ENCODE data around the gene MAGEA3. TPM values are rescaled to one million over a fixed set of nuclear protein-coding genes. Genes with fewer than 3 reads are reported as not detected.

MAGEA3 gene
- total and polyA plus RNA-seq, 10 of the 15 experiments (the other 5 are each of a cell fraction or from before 2014, with no cell fraction given) = 1.4 TPM; not detected in 9

GRCh38 chrX:152652060-152652459 is 46.5 kb upstream of the MAGEA3 start (continued):
- no peak for TF ChIP-seq PBX3 (IDR thresholded peaks at IDR 0.05; ENCODE audit: insufficient replicate concordance, low read depth, low read length)
- TF ChIP-seq MTA2 (IDR thresholded peaks at IDR 0.05; ENCODE audit: low read depth) = no peak
- no peak for TF ChIP-seq ZNF274 (IDR thresholded peaks at IDR 0.05; ENCODE audit: insufficient read depth, insufficient read length)

DNA sequence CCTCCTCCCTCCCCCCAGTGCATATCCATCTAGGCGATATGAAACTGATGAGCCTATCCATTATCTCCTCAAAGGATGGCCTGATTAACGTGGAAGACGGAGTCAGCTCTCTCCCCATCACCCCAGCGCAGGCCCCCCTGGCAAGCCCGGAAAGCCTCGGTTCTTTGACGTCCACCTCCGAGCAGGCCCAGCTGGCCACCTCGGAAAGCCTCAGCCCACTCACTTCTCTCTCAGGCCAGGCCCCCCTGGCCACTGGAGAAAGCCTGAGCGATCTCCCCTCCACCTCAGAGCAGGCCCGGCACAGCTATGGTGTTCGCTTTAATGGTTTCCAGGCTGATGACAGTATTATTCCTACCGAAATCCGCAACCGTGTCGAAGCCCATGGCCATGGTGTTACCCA is 46.1 kb upstream of the MAGEA3 start:
- ATAC-seq (no peak), FAIRE-seq (no peak), DNase-seq (ENCODE audit: low read depth, low spot score) (no peak)
- no peak overlapping the region for H3K4me2 ChIP-seq (ENCODE audit: control insufficient read depth, insufficient read depth)
- CTCF ChIA-PET = interaction anchor here (1.2 kb wide), 1 partner anchor 20 kb away, joined by 3 read pairs; no protein-coding TSS in a partner anchor
- H3K9ac ChIP-seq (ENCODE audit: control insufficient read depth, insufficient read depth, low read length) = no peak overlapping the region
- no peak for TF ChIP-seq LARP7 (IDR thresholded peaks at IDR 0.05)
- no peak for TF ChIP-seq IRF4 (IDR thresholded peaks at IDR 0.05; ENCODE audit: low read depth, low read length)
- TF ChIP-seq CHD4 (IDR thresholded peaks at IDR 0.05) = no peak
- TF ChIP-seq FOXM1 (IDR thresholded peaks at IDR 0.05; ENCODE audit: low read depth, low read length) = no peak
- TF ChIP-seq SIX5 (IDR thresholded peaks at IDR 0.05; ENCODE audit: low read depth, low read length, severe bottlenecking) = no peak
- TF ChIP-seq TCF7 (IDR thresholded peaks at IDR 0.05; ENCODE audit: borderline replicate concordance) = no peak
- no peak for TF ChIP-seq ATF7 (IDR thresholded peaks at IDR 0.05; ENCODE audit: low read depth)
- TF ChIP-seq NRF1 (conservative IDR thresholded peaks at IDR 0.05; ENCODE audit: low read depth, low read length) = no peak
- TF ChIP-seq MTA3 (IDR thresholded peaks at IDR 0.05; ENCODE audit: borderline replicate concordance, low read length) = no peak
- BruUV-seq (replicated peaks) = no TSS peak
- H3K4me3 ChIP-seq = no peak overlapping the region
- H3K79me2 ChIP-seq (ENCODE audit: control insufficient read depth, insufficient read depth, low read length) = no peaks in the 10 kb centered on the region
- SMC1A ChIA-PET (ENCODE audit: uncharacterized antibody, unreplicated experiment) = no interaction called here
- H2AFZ ChIP-seq (ENCODE audit: control insufficient read depth, low read depth, low read length) = no peak overlapping the region
- no peaks in the 10 kb centered on the region for H3K36me3 ChIP-seq (ENCODE audit: control insufficient read depth in 2 of 2, insufficient read depth in 2 of 2, low read length in 1 of 2)
- no peaks in the 10 kb centered on the region; a peak in 1 of 4 replicates for H3K27me3 ChIP-seq (replicated peaks in 1 of 2; ENCODE audit: control insufficient read depth in 2 of 2, insufficient read depth in 2 of 2, low read length in 1 of 2)
- POLR2A ChIA-PET = no interaction called here
- H3K9me3 ChIP-seq (replicated peaks; ENCODE audit: control insufficient read depth, insufficient read depth, low read length) = no peaks in the 10 kb centered on the region
- no peak overlapping the region for H3K27ac ChIP-seq (ENCODE audit: control insufficient read depth, insufficient read depth)
- H4K20me1 ChIP-seq (ENCODE audit: control insufficient read depth, insufficient read depth) = no peaks in the 10 kb centered on the region
- H3K4me1 ChIP-seq (ENCODE audit: control insufficient read depth, insufficient read depth, low read length) = no peaks in the 10 kb centered on the region
- intact Hi-C loops (cut with micrococcal nuclease; ENCODE audit: unreplicated experiment) (no loop called here), in situ Hi-C loops (cut with MboI) (loop anchor here (25.0 kb wide), 1 partner anchor 110 kb away; the partner anchor contains the start of genes CSAG3, MAGEA2 and MAGEA6)
- whole genome bisulfite sequencing (ENCODE audit: insufficient coverage, insufficient replicate concordance, low lambda C conversion rate, missing lambda C conversion rate) = 33% methylated on average over 16 of the region's 16 CpGs
- RAD21 ChIA-PET (ENCODE audit: unreplicated experiment) = no interaction called here

All from GM12878 (cell line).